ENCODE results near the gene RGL3. TPM values are rescaled to one million over a fixed set of nuclear protein-coding genes. Genes with fewer than 3 reads are reported as not detected.
"Not testable (repeated sequence)": the region's sequence is repeated elsewhere in the genome, so short reads cannot be mapped to it uniquely, and the experiment has no call there.

Gene RGL3
- total RNA-seq, 4 donors from 2014 or later, result 5.9 to 22.9 (median 7.3) TPM

DNA sequence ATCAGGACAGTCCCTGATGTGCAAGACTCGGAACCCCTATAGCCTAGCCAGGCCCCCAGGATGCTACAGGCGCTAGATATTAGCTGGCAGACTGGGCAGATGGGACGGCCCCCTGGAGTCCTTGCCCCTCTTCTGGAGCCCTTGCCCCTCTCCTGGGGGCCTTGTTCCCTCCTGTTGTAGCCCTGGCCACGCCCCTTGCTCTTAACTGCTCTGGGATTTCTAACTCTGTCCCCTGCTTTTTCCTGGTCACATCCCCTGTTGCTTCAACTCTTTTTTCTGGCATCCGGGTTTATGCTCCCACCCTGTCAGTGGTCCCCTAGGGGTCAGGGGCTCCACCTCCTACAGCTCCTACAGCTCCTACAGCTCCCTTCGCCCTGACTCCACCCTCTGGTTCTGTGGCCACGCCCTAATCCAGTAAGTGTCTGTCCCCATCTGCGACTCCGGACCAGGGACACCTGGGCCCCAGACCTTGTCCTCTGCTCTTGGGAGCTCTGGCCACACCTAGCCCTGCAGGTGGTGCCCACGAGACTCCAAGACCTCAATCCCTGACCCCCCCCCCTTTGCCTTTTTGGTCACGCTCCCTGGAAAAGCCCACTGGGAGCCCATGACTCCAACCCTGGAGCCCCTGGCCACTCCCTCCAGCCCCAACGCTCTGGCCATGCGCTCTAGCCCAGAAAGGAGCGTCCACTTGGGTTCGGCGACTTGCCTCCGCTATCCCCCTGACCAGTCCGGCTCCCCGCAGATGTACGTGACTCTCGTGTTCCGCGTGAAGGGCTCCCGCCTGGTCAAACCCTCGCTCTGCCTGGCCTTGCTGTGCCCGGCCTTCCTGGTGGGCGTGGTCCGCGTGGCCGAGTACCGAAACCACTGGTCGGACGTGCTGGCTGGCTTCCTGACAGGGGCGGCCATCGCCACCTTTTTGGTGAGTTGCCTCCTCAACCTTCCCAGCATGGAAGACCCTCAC lies 57.1 kb downstream of the RGL3 start:
- TF ChIP-seq, protein P1, sequence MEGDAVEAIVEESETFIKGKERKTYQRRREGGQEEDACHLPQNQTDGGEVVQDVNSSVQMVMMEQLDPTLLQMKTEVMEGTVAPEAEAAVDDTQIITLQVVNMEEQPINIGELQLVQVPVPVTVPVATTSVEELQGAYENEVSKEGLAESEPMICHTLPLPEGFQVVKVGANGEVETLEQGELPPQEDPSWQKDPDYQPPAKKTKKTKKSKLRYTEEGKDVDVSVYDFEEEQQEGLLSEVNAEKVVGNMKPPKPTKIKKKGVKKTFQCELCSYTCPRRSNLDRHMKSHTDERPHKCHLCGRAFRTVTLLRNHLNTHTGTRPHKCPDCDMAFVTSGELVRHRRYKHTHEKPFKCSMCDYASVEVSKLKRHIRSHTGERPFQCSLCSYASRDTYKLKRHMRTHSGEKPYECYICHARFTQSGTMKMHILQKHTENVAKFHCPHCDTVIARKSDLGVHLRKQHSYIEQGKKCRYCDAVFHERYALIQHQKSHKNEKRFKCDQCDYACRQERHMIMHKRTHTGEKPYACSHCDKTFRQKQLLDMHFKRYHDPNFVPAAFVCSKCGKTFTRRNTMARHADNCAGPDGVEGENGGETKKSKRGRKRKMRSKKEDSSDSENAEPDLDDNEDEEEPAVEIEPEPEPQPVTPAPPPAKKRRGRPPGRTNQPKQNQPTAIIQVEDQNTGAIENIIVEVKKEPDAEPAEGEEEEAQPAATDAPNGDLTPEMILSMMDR (IDR thresholded peaks at IDR 0.05), result no peak
- ATAC-seq (ENCODE audit: low FRiP score), result no peak
- DNase-seq (ENCODE audit: low spot score), result no peak

DNA sequence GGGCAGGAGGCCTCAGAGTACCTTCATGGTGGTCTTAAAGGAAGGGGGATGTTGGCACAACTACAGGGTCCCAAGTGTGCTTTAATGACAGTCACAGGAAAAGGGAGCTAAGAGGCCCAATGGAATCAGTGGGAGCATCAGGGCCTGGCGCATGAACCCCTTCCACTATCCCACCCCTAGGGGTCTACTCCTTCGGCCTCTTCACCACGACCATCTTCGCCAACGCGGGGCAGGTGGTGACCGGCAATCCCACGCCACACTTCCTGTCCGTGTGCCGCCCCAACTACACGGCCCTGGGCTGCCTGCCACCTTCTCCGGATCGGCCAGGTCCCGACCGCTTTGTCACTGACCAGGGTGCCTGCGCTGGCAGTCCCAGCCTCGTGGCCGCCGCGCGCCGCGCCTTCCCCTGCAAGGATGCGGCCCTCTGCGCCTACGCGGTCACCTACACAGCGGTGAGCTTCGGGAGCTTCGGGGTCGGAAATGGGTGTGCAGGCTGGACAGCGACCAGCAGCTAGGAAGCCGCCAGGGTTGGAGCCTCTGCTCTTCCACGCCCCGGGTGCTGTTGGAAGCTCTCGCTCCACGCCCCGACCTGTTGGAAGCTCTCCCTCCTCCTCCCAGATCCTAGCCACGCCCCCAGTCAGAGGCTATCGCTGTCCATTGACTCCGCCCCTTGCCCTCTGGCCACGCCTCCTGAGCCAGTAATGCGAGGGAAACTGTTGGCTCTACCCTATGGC lies 57.9 kb downstream of the RGL3 start:
- TF ChIP-seq, protein P1 (IDR thresholded peaks at IDR 0.05), result no peak

DNA sequence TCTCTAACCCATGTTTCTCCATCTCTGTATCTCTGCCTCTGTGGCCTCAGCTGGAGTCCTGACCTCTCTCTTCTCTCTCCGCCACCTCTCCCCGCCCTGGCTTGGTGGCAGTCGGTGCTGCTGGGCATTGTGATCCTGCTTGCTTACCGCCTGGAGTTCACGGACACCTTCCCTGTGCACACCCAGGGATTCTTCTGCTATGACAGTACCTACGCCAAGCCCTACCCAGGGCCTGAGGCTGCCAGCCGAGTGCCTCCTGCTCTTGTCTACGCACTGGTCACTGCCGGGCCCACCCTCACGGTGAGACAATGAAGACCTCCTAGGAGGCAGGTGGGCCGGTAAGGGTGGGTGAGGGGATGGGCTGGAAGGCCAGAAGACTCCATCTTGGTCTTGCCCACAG lies 59.7 kb downstream of the RGL3 start:
- DNase-seq (ENCODE audit: low spot score) (no peak), ATAC-seq (ENCODE audit: low FRiP score) (no peak)
- TF ChIP-seq, protein P1 (IDR thresholded peaks at IDR 0.05), result no peak

More for the DNA sequence above, 57.9 kb downstream of the RGL3 start:
- DNase-seq (ENCODE audit: low spot score), result no peak
- peak; percentile 11 for ATAC-seq (ENCODE audit: low FRiP score)

DNA sequence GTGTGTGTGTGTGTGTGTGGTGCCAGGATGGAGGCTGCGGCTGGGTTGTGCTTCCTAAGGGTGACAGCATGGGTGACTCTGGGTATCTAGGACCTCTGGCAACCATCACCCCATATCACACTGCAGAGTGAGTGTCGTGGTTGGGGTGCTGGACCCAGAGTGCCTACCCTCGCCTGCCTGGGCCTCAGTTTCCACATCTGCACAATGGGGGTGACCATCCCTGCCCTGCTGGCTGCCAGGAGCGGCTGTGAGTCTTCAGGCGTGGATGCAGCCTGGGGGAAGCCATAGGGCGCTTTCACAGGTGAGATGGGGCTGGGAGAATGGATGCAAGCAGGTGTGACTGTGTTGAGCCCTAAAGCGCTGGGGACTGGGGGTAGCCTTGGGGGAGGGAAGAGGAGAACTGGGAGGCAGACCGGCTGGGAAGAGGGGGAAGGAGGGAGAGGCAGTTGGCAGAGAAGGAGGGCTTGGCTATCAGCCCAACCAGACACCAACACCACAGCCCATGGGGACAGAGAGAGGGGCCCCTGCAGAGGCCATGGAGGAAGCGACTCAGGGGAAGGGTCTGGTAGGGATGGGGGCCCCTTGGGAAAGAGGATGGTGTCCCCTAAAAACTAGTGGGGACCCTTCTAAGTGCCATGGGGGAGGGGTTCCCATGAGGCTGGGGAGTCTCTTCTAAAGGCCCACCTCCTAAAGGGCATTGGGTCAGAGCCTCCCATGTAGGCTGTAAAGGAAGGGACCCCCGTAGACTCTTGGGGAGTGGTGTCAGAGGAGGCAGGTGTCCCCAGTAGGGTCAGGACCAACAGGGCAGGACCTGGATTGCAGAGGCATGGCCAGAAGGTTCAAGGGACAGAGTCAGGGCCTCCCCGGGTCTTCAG lies 62.2 kb downstream of the RGL3 start:
- DNase-seq (ENCODE audit: low spot score) (no peak), ATAC-seq (ENCODE audit: low FRiP score) (no peak)
- TF ChIP-seq, protein P1 (IDR thresholded peaks at IDR 0.05), result no peak

DNA sequence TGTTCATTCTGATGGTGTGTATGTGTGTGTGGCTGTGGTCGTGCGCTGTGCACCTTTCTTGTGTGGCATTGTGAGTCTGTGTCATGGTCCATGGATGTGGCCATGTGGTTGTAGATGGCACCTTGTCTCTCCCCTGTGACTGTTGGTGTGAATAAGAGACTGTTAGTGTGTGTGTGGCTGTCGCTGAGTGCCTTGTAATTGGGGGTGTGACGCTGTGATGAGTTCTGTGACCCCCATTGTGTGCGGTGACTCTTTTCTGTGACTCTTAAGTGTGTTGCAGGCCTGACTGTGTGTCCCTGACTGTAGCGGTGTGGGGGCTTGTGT lies 63.1 kb downstream of the RGL3 start:
- TF ChIP-seq, protein P1 (IDR thresholded peaks at IDR 0.05), result no peak
- DNase-seq (ENCODE audit: low spot score), result no peak
- ATAC-seq (ENCODE audit: low FRiP score), result no peak

DNA sequence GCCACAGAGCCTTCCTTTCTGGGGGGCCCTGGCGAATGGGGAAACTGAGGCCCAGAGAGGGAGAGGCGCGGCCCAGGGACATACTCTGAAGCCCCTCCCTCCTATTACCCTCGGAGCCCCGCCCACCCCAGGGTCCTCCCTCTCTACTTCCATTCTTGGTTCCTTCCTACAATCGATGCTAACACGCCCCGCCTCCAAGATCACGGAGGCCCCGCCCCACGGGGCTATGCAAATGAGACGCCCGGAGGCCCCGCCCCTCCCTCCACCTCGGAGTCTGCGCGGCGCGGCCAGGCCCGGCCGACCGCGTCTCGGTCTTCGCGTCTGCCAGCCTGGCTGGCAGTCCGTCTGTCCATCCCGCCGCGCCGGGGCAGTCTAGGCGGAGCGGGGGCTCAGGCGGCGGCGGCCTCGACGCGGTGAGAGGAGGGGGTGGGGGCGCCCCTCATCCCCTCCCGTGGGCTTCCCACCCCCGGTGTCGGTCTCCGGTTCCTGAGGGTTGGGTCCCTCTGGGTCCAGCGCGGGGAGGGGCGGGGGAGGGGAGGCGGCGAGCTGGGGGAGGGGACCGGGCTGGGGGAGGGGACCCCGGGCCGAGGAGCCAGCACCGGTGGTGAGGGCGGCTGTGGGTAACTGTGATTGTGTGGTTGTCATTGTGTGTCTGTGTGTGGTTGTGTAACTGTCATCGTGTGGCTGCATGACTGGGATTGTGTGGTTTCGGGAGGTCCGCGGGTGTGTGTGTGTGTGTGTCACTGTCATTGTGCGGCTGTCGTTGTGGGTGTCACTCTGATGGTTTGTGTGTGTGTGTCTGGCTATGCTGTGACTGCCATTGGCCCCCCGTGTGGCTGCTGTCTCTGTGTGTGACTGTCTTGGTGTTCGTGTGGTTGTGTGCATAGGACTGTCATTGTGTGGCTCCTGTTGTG lies 63.7 kb downstream of the RGL3 start, which contains the start of gene PLPPR2:
Gene PLPPR2 (plus strand): TSS at position 273 of the 914 bp plus-strand sequence. CDS start 2,242 bp downstream, outside the sequence.
- DNase-seq (ENCODE audit: low spot score), result peak; percentile 97
- TF ChIP-seq, protein P1 (IDR thresholded peaks at IDR 0.05), result no peak
- ATAC-seq (ENCODE audit: low FRiP score), result peak; percentile 83

DNA sequence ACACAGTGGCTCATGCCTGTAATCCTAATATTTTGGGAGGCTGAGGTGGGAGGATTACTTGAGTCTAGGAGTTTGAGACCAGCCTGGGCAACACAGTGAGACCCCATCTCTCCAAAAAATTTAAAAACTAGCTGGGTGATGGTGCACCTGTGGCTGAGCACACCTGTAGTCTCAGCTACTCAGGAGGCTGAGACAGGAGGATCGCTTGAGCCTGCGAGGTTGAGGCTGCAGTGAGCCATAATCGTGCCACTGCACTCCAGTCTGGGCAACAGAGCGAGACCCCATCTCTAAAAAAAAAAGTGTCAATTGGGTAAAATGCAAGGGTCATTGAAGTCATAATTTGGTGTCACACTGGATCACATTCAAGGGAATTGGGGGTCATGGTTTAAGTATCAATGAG lies 65.0 kb downstream of the RGL3 start:
- DNase-seq (ENCODE audit: low spot score); ATAC-seq (ENCODE audit: low FRiP score): not testable (repeated sequence)
